Effector memory CD8-positive, alpha-beta T cell (primary cell): ENCODE results near the gene SND1.
"Not testable (repeated sequence)": the region's sequence is repeated elsewhere in the genome, so short reads cannot be mapped to it uniquely, and the experiment has no call there.

Experiments used
- ATAC-seq: fragments of 150-1000 bp; cut with Tn5 transposase; replicated peaks from 2 replicates; pipeline ENCODE4 v1.10.0; 2021; ENCODE audit warnings: mild to moderate bottlenecking, moderate library complexity
- DNase-seq, 3 experiments: peaks; one replicate each; pipeline ENCODE4 v3.0.0; 2021
- H3K27ac Mint-ChIP-seq, 2 donors: one replicate each; pipeline ENCODE4 v1.8.0; 2022; ENCODE audit warnings: mild to moderate bottlenecking in 2 of 2, mixed read lengths in 2 of 2, moderate library complexity in 2 of 2
- H3K27me3 Mint-ChIP-seq, 2 donors: one replicate each; pipeline ENCODE4 v1.8.0; 2022; ENCODE audit warnings: mixed read lengths in 2 of 2
- H3K36me3 Mint-ChIP-seq: one replicate; pipeline ENCODE4 v1.8.0; 2022; ENCODE audit warnings: mild to moderate bottlenecking, moderate library complexity, mixed read lengths; ENCODE audit not compliant: insufficient read depth
- H3K4me1 Mint-ChIP-seq, 2 donors: one replicate each; pipeline ENCODE4 v1.8.0; 2022; ENCODE audit warnings: low read depth in 2 of 2, mixed read lengths in 2 of 2
- H3K4me3 Mint-ChIP-seq, 2 donors: one replicate each; pipeline ENCODE4 v1.8.0; 2022; ENCODE audit warnings: mild to moderate bottlenecking in 2 of 2, mixed read lengths in 2 of 2, moderate library complexity in 2 of 2
- H3K9me3 Mint-ChIP-seq, 2 donors: one replicate each; pipeline ENCODE4 v1.8.0; 2022; ENCODE audit warnings: mixed read lengths in 2 of 2

SND1 gene

GRCh38 chr7:127658970-127659630 is 7.1 kb downstream of the SND1 start:
- H3K4me1 Mint-ChIP-seq: peaks cover 54 to 66% of the 10 kb centered on the region in 2 donors
- ATAC-seq (no peak), DNase-seq (no peak)
- no peak overlapping the region for H3K27ac Mint-ChIP-seq
- H3K4me3 Mint-ChIP-seq: no peak overlapping the region
- H3K36me3 Mint-ChIP-seq: peaks cover 36% of the 10 kb centered on the region
- H3K9me3 Mint-ChIP-seq: no peaks in the 10 kb centered on the region
- no peaks in the 10 kb centered on the region for H3K27me3 Mint-ChIP-seq

GRCh38 chr7:127665922-127666321 is 13.9 kb downstream of the SND1 start:
- Mint-ChIP-seq H3K27me3 (no peaks in the 10 kb centered on the region), H3K4me3 (no peak overlapping the region), H3K36me3 (peaks cover 23% of the 10 kb centered on the region), H3K27ac (peak overlapping the region; percentile 14 to 59), H3K9me3 (no peaks in the 10 kb centered on the region), H3K4me1 (peaks cover 56% of the 10 kb centered on the region in 2 donors)
- ATAC-seq (no peak), DNase-seq (no peak)

GRCh38 chr7:127666602-127667001 is 14.6 kb downstream of the SND1 start:
- no peak for DNase-seq
- ATAC-seq: no peak
- Mint-ChIP-seq H3K4me1 (peaks cover 50 to 55% of the 10 kb centered on the region in 2 donors), H3K4me3 (no peak overlapping the region), H3K9me3 (no peaks in the 10 kb centered on the region), H3K27ac (peak overlapping the region; percentile 14 to 59), H3K27me3 (no peaks in the 10 kb centered on the region), H3K36me3 (peaks cover 23% of the 10 kb centered on the region)

GRCh38 chr7:127667017-127667670 is 15.2 kb downstream of the SND1 start:
- ATAC-seq (no peak), DNase-seq (no peak)
- Mint-ChIP-seq H3K4me1 (peaks cover 48 to 55% of the 10 kb centered on the region in 2 donors), H3K27me3 (no peaks in the 10 kb centered on the region), H3K9me3 (no peaks in the 10 kb centered on the region), H3K27ac (peak overlapping the region; percentile 4 to 14), H3K36me3 (peaks cover 23% of the 10 kb centered on the region), H3K4me3 (no peak overlapping the region)

GRCh38 chr7:127667759-127668530 is 16.0 kb downstream of the SND1 start:
- Mint-ChIP-seq H3K4me3 (no peak overlapping the region), H3K4me1 (peaks cover 48 to 54% of the 10 kb centered on the region in 2 donors), H3K27ac (peak overlapping the region in 1 of 2 donors; percentile 4), H3K9me3 (no peaks in the 10 kb centered on the region), H3K36me3 (peaks cover 18% of the 10 kb centered on the region), H3K27me3 (no peaks in the 10 kb centered on the region)
- ATAC-seq: no peak
- DNase-seq: no peak

GRCh38 chr7:127671341-127671740 is 19.3 kb downstream of the SND1 start:
- Mint-ChIP-seq H3K9me3 (no peaks in the 10 kb centered on the region), H3K27me3 (no peaks in the 10 kb centered on the region), H3K4me1 (peaks cover 38 to 48% of the 10 kb centered on the region in 2 donors), H3K36me3 (peaks cover 19% of the 10 kb centered on the region), H3K27ac (no peak overlapping the region), H3K4me3 (no peak overlapping the region)
- ATAC-seq (no peak), DNase-seq (no peak)

- Mint-ChIP-seq H3K27ac (peak overlapping the region in 1 of 2 donors; percentile 64), H3K4me3 (no peak overlapping the region), H3K4me1 (peaks cover 24 to 29% of the 10 kb centered on the region in 2 donors), H3K36me3 (peaks cover 19% of the 10 kb centered on the region), H3K27me3 (no peaks in the 10 kb centered on the region), H3K9me3 (no peaks in the 10 kb centered on the region)
- no peak for ATAC-seq
- DNase-seq: no peak
These were observed 21.9 kb downstream of the SND1 start for GRCh38 chr7:127673902-127674301.

GRCh38 chr7:127674361-127674760 is 22.4 kb downstream of the SND1 start:
- no peaks in the 10 kb centered on the region for H3K27me3 Mint-ChIP-seq
- peaks cover 19% of the 10 kb centered on the region for H3K36me3 Mint-ChIP-seq
- H3K4me1 Mint-ChIP-seq: peaks cover 20 to 26% of the 10 kb centered on the region in 2 donors
- DNase-seq: no peak
- no peak for ATAC-seq
- H3K4me3 Mint-ChIP-seq: no peak overlapping the region
- no peaks in the 10 kb centered on the region for H3K9me3 Mint-ChIP-seq
- H3K27ac Mint-ChIP-seq: peak overlapping the region in 1 of 2 donors; percentile 64

- not testable (repeated sequence) for H3K27ac Mint-ChIP-seq, H3K27me3 Mint-ChIP-seq, H3K9me3 Mint-ChIP-seq, H3K4me3 Mint-ChIP-seq, DNase-seq, ATAC-seq
- Mint-ChIP-seq H3K36me3 (peaks cover 24% of the 10 kb centered on the region), H3K4me1 (peaks cover 20 to 25% of the 10 kb centered on the region in 2 donors)
These were observed 22.9 kb downstream of the SND1 start for GRCh38 chr7:127674923-127675322.

GRCh38 chr7:127675721-127676120 is 23.7 kb downstream of the SND1 start:
- H3K27me3 Mint-ChIP-seq: no peaks in the 10 kb centered on the region
- no peak overlapping the region for H3K4me3 Mint-ChIP-seq
- H3K27ac Mint-ChIP-seq: no peak overlapping the region
- peaks cover 21% of the 10 kb centered on the region for H3K36me3 Mint-ChIP-seq
- peaks cover 5 to 7% of the 10 kb centered on the region in 2 donors for H3K9me3 Mint-ChIP-seq
- H3K4me1 Mint-ChIP-seq: peaks cover 22 to 29% of the 10 kb centered on the region in 2 donors
- no peak for DNase-seq
- ATAC-seq: no peak

- peak overlapping the region in 1 of 2 donors; percentile 61 for H3K27ac Mint-ChIP-seq
- H3K4me1 Mint-ChIP-seq: peaks cover 26 to 27% of the 10 kb centered on the region in 2 donors
- H3K9me3 Mint-ChIP-seq: peaks cover 5 to 7% of the 10 kb centered on the region in 2 donors
- H3K36me3 Mint-ChIP-seq: peaks cover 19% of the 10 kb centered on the region
- no peak overlapping the region for H3K4me3 Mint-ChIP-seq
- ATAC-seq (no peak), DNase-seq (no peak)
- H3K27me3 Mint-ChIP-seq: no peaks in the 10 kb centered on the region
These were observed 25.6 kb downstream of the SND1 start for GRCh38 chr7:127677433-127678230.

- DNase-seq: no peak
- ATAC-seq: no peak
- Mint-ChIP-seq H3K4me3 (no peak overlapping the region), H3K36me3 (peaks cover 19% of the 10 kb centered on the region), H3K9me3 (peaks cover 5 to 7% of the 10 kb centered on the region in 2 donors), H3K4me1 (peaks cover 27 to 33% of the 10 kb centered on the region in 2 donors), H3K27ac (no peak overlapping the region), H3K27me3 (no peaks in the 10 kb centered on the region)
These were observed 26.3 kb downstream of the SND1 start for GRCh38 chr7:127678337-127678736.

GRCh38 chr7:127678947-127679346 is 27.0 kb downstream of the SND1 start:
- Mint-ChIP-seq H3K4me1 (peaks cover 30 to 33% of the 10 kb centered on the region in 2 donors), H3K4me3 (no peak overlapping the region), H3K36me3 (peaks cover 16% of the 10 kb centered on the region), H3K27me3 (no peaks in the 10 kb centered on the region), H3K9me3 (peaks cover 5 to 7% of the 10 kb centered on the region in 2 donors), H3K27ac (no peak overlapping the region)
- ATAC-seq (no peak), DNase-seq (no peak)
